ENCODE results near the gene GALNT2. TPM values are rescaled to one million over a fixed set of nuclear protein-coding genes. Genes with fewer than 3 reads are reported as not detected.

GALNT2 gene
- total RNA-seq, 2 experiments from 2014 or later, result 59.8 to 62.4 TPM

DNA sequence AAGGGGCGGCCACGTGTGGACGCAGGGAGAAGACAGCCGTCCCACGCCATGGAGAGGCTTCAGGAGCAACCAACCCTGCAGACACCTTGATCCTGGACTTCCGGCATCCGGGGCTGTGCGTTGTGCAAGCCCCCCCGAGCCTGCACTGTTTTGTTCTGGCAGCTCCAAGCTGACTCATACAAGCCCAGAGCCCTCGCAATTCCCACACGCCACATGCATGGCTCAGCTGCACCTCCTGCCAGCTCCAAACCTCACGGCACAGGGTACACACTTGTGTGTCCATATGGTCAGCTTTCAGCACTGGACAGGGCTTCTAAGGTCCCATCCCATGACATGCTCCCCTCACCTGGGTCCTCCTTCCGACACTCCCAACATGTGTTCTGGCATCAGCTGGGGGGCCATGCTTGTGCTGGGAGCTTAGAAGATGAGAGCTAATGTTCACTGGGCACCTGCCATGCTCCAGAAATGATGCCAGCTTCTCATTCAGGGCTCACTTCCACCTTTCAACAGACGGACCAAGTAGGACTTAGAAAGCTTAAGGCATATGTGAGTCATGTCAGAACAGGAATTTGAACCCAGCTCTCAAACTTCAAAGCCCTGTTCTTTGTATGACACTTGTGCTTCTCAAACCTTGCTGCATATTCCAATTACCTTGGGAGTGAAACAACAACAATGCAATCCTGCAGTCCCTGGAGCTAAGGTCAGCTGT lies 221.8 kb downstream of the GALNT2 start:
- no peak for DNase-seq
- intact Hi-C loops (cut with micrococcal nuclease), result no loop called here
- no peaks in the 10 kb centered on the region for H3K36me3 Mint-ChIP-seq (ENCODE audit: low read depth)
- no peak overlapping the region for H3K4me3 Mint-ChIP-seq
- H3K9me3 Mint-ChIP-seq, result no peaks in the 10 kb centered on the region
- peaks cover 4% of the 10 kb centered on the region for H3K4me1 Mint-ChIP-seq (ENCODE audit: low read depth)
- peaks cover 11% of the 10 kb centered on the region for H3K27me3 Mint-ChIP-seq (ENCODE audit: low read depth)
- CTCF ChIA-PET, result interaction anchor here (0.8 kb wide), 1 partner anchor 9 kb away, joined by 3 read pairs; no protein-coding TSS in a partner anchor
- no peak overlapping the region for H3K27ac Mint-ChIP-seq

DNA sequence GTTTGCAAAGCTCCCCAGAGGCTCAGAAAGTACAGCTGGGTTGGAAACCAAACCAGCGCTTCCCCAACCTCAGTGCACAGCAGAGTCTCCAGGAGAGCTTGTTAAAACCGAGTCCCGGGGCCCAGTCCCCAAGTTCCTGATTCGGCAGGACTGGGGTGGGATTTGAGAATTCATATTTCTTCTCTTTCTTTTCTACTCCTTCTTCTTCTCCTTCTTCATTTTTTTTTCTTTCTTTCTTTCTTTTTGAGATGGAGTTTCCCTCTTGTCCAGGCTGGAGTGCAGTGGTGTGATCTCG lies 222.3 kb downstream of the GALNT2 start:
- no peak for DNase-seq
- intact Hi-C loops (cut with micrococcal nuclease), result no loop called here
- Mint-ChIP-seq H3K9me3 (no peaks in the 10 kb centered on the region), H3K4me1 (ENCODE audit: low read depth) (peaks cover 4% of the 10 kb centered on the region), H3K36me3 (ENCODE audit: low read depth) (no peaks in the 10 kb centered on the region), H3K4me3 (no peak overlapping the region), H3K27ac (no peak overlapping the region), H3K27me3 (ENCODE audit: low read depth) (peaks cover 11% of the 10 kb centered on the region)
- CTCF ChIA-PET, result interaction anchor here (0.8 kb wide), 1 partner anchor 9 kb away, joined by 3 read pairs; no protein-coding TSS in a partner anchor

GRCh38 chr1:230291731-230292620 lies 224.9 kb downstream of the GALNT2 start:
- Mint-ChIP-seq H3K27ac (no peak overlapping the region), H3K4me3 (no peak overlapping the region), H3K36me3 (ENCODE audit: low read depth) (no peaks in the 10 kb centered on the region), H3K27me3 (ENCODE audit: low read depth) (peaks cover 13% of the 10 kb centered on the region), H3K9me3 (no peaks in the 10 kb centered on the region), H3K4me1 (ENCODE audit: low read depth) (peaks cover 4% of the 10 kb centered on the region)
- DNase-seq, result no peak
- CTCF ChIA-PET, result no interaction called here
- intact Hi-C loops (cut with micrococcal nuclease), result no loop called here

DNA sequence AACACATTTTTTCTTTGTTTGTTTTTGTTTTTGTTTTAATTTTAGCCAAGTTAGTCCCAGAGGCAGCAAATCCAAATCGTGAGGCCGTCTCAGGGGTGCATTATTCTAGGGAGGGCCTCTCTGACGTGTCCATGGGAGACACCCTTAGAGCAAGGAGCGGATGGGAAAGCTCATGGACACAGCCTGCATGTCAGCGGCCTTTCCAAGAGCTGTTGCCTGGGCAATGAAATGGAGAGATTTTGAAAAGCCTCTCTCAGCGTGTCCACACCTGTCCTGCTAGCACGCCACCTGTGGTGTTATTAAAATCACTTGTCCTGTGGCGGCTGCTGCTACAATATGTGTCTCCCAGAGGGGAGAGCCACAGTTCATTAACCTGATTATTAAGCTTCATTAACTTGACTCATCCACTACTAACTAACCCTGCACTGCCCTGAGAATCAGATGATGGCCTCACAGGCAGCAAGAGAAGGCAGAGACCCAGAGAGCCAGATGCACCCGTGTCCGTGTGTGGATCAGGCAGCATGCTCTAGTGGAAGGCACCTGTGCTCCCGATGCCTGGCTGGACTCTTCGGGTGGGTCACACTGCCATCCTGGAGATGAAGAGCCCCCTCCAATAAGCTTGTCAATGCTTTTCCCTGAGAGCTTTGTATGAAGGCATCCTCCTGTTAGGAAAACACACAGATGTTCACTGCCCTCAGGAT lies 225.8 kb downstream of the GALNT2 start:
- Mint-ChIP-seq H3K4me3 (no peak overlapping the region), H3K36me3 (ENCODE audit: low read depth) (no peaks in the 10 kb centered on the region), H3K4me1 (ENCODE audit: low read depth) (peaks cover 4% of the 10 kb centered on the region), H3K27ac (no peak overlapping the region), H3K27me3 (ENCODE audit: low read depth) (peaks cover 13% of the 10 kb centered on the region), H3K9me3 (no peaks in the 10 kb centered on the region)
- CTCF ChIA-PET, result interaction anchor here (0.6 kb wide), 1 partner anchor 19 kb away, joined by 3 read pairs; no protein-coding TSS in a partner anchor
- DNase-seq, result no peak
- intact Hi-C loops (cut with micrococcal nuclease), result no loop called here

DNA sequence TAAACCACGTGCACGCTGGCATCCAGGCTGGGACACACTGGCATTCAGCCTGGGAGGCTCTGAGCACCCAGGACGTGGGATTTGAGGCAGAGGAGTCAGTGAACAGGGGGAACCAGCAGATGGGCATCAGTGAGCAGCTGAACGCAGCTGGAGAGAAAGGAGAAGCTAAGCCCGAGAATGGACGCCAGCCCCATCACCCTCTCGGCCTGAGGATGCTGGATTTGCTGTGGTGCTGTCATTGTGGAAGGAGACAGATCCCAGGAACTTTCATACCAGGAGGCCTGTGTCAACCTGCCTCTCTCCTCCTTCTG lies 226.3 kb downstream of the GALNT2 start:
- Mint-ChIP-seq H3K27ac (no peak overlapping the region), H3K27me3 (ENCODE audit: low read depth) (peaks cover 13% of the 10 kb centered on the region), H3K4me1 (ENCODE audit: low read depth) (peaks cover 4% of the 10 kb centered on the region), H3K9me3 (no peaks in the 10 kb centered on the region), H3K4me3 (no peak overlapping the region), H3K36me3 (ENCODE audit: low read depth) (no peaks in the 10 kb centered on the region)
- intact Hi-C loops (cut with micrococcal nuclease), result no loop called here
- CTCF ChIA-PET, result interaction anchor here (0.6 kb wide), 1 partner anchor 18 kb away, joined by 3 read pairs; no protein-coding TSS in a partner anchor
- DNase-seq, result no peak

GRCh38 chr1:230295367-230295766 lies 228.3 kb downstream of the GALNT2 start:
- H3K4me1 Mint-ChIP-seq (ENCODE audit: low read depth), result peaks cover 4% of the 10 kb centered on the region
- intact Hi-C loops (cut with micrococcal nuclease), result no loop called here
- no peak for DNase-seq
- no peak overlapping the region for H3K4me3 Mint-ChIP-seq
- H3K36me3 Mint-ChIP-seq (ENCODE audit: low read depth), result no peaks in the 10 kb centered on the region
- peaks cover 13% of the 10 kb centered on the region for H3K27me3 Mint-ChIP-seq (ENCODE audit: low read depth)
- H3K9me3 Mint-ChIP-seq, result no peaks in the 10 kb centered on the region
- H3K27ac Mint-ChIP-seq, result no peak overlapping the region
- CTCF ChIA-PET, result no interaction called here

GRCh38 chr1:230299191-230300006 lies 232.4 kb downstream of the GALNT2 start:
- H3K36me3 Mint-ChIP-seq (ENCODE audit: low read depth), result no peaks in the 10 kb centered on the region
- intact Hi-C loops (cut with micrococcal nuclease), result no loop called here
- H3K27me3 Mint-ChIP-seq (ENCODE audit: low read depth), result peaks cover 3% of the 10 kb centered on the region
- H3K4me3 Mint-ChIP-seq, result no peak overlapping the region
- DNase-seq, result no peak
- H3K9me3 Mint-ChIP-seq, result no peaks in the 10 kb centered on the region
- H3K4me1 Mint-ChIP-seq (ENCODE audit: low read depth), result peaks cover 12% of the 10 kb centered on the region
- CTCF ChIA-PET, result no interaction called here
- no peak overlapping the region for H3K27ac Mint-ChIP-seq

GRCh38 chr1:230300322-230301301 lies 233.6 kb downstream of the GALNT2 start:
- Mint-ChIP-seq H3K36me3 (ENCODE audit: low read depth) (no peaks in the 10 kb centered on the region), H3K9me3 (no peaks in the 10 kb centered on the region), H3K4me3 (no peak overlapping the region), H3K27ac (no peak overlapping the region), H3K27me3 (ENCODE audit: low read depth) (peaks cover 3% of the 10 kb centered on the region), H3K4me1 (ENCODE audit: low read depth) (peaks cover 12% of the 10 kb centered on the region)
- CTCF ChIA-PET, result no interaction called here
- DNase-seq, result no peak
- intact Hi-C loops (cut with micrococcal nuclease), result no loop called here

DNA sequence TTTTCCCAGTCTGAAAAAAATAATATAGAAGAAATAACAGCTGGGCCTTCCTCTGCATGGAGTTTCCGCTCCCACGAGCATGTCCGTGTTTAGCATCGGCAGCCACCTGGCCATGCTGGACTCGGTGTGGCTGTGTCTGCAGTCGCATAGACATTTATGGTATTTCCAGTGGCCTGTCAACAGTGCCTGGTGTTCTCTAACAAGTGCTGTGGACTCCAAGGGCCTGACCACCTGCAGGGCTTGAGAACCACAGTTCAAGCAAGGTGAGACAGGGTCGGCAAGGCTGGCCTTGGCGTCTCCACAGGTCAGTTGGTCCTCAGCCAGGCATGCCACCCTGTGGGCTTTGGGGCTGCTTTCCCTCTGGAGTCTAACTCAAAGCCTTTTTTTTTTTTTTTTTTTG lies 234.3 kb downstream of the GALNT2 start:
- intact Hi-C loops (cut with micrococcal nuclease), result no loop called here
- no peaks in the 10 kb centered on the region for H3K27me3 Mint-ChIP-seq (ENCODE audit: low read depth)
- peaks cover 16% of the 10 kb centered on the region for H3K4me1 Mint-ChIP-seq (ENCODE audit: low read depth)
- H3K4me3 Mint-ChIP-seq, result no peak overlapping the region
- DNase-seq, result no peak
- H3K9me3 Mint-ChIP-seq, result no peaks in the 10 kb centered on the region
- H3K36me3 Mint-ChIP-seq (ENCODE audit: low read depth), result no peaks in the 10 kb centered on the region
- CTCF ChIA-PET, result no interaction called here
- no peak overlapping the region for H3K27ac Mint-ChIP-seq

DNA sequence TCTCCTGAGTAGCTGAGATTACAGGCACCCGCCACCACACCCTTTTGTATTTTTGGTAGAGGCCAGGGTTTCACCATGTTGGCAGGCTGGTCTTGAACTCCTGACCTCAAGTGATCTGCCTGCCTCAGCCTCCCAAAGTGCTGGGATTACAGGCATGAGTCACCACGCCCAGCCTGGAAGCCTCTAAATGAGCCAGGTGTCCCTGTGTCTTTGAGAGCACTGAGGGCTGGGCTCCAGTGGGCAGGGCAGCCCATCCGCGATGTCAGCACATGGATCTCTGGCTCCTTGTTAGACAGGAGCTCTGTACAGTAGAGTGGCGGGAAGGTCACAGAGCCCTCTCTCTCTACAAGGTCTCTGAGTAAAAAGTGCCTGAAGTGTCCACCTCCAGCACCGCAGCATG lies 234.8 kb downstream of the GALNT2 start:
- Mint-ChIP-seq H3K4me3 (no peak overlapping the region), H3K27me3 (ENCODE audit: low read depth) (no peaks in the 10 kb centered on the region), H3K36me3 (ENCODE audit: low read depth) (no peaks in the 10 kb centered on the region), H3K4me1 (ENCODE audit: low read depth) (peaks cover 17% of the 10 kb centered on the region), H3K9me3 (no peaks in the 10 kb centered on the region), H3K27ac (no peak overlapping the region)
- no peak for DNase-seq
- intact Hi-C loops (cut with micrococcal nuclease), result no loop called here
- CTCF ChIA-PET, result interaction anchor here (0.6 kb wide), 2 partner anchors 19 to 385 kb away, joined by 3 read pairs; no protein-coding TSS in a partner anchor

DNA sequence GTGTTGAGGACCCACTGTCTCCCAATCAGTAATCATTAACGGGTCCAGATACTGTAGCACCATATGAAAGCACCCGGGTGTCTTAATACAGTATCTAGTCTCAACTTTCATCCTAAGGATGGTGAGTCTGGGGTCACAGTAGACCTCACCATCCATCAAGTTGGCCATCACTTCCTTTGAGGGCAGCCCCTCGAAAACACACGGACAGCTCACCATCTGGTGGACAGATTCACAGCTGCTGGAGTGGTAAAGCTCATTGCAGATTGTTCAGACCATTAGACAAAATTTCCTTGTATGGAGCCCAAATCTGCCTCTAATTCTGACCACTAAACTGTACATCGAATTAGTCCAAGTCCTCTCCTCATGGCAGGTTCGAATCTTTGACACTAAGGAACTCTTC lies 236.0 kb downstream of the GALNT2 start:
- Mint-ChIP-seq H3K36me3 (ENCODE audit: low read depth) (no peaks in the 10 kb centered on the region), H3K9me3 (no peaks in the 10 kb centered on the region), H3K4me1 (ENCODE audit: low read depth) (peaks cover 19% of the 10 kb centered on the region), H3K27me3 (ENCODE audit: low read depth) (no peaks in the 10 kb centered on the region), H3K4me3 (no peak overlapping the region), H3K27ac (no peak overlapping the region)
- CTCF ChIA-PET, result interaction anchor here (0.8 to 2.1 kb wide), 4 partner anchors 9 to 643 kb away, joined by 3 to 6 read pairs (median 4); no protein-coding TSS in a partner anchor
- no peak for DNase-seq
- intact Hi-C loops (cut with micrococcal nuclease), result no loop called here
